ENCODE data around the gene PRICKLE4. TPM values are rescaled to one million over a fixed set of nuclear protein-coding genes. Genes with fewer than 3 reads are reported as not detected.
A peak's percentile ranks its signal among the peaks of the same experiment; 100 is the strongest.

The PRICKLE4 gene
- total RNA-seq, 4 donors from 2014 or later: 5.1 to 11.4 (median 10.8) TPM

- no peak for DNase-seq
- Histone ChIP-seq H3K27ac (no peak overlapping the region), H3K4me3 (no peak overlapping the region), H3K4me1 (peaks cover 7 to 13% (median 9%) of the 10 kb centered on the region in 3 donors), H3K36me3 (peaks cover 4 to 75% (median 15%) of the 10 kb centered on the region in 3 donors), H3K9me3 (no peaks in the 10 kb centered on the region), H3K27me3 (no peaks in the 10 kb centered on the region)
- intact Hi-C loops (cut with DNase I): loop anchor here (10.0 kb wide), 1 partner anchor 170 kb away; no protein-coding TSS in a partner anchor
- TF ChIP-seq CTCF (IDR thresholded peaks at IDR 0.05): no peak
- no peak for TF ChIP-seq POLR2A (IDR thresholded peaks at IDR 0.05)
- WGBS, 2 donors: 82 to 93% methylated on average over 3 of the region's 3 CpGs
These were observed 5.7 kb upstream of the PRICKLE4 start for GRCh38 chr6:41774841-41775240.

GRCh38 chr6:41775293-41775882 lies 5.2 kb upstream of the PRICKLE4 start:
- intact Hi-C loops (cut with DNase I): loop anchor here (10.0 kb wide), 1 partner anchor 171 kb away; no protein-coding TSS in a partner anchor
- peaks cover 4 to 71% (median 15%) of the 10 kb centered on the region in 3 donors for H3K36me3 ChIP-seq
- peaks cover 9 to 13% (median 9%) of the 10 kb centered on the region in 3 donors for H3K4me1 ChIP-seq
- WGBS, 2 donors: 68% methylated on average over 3 of the region's 13 CpGs
- no peak overlapping the region for H3K27ac ChIP-seq
- no peaks in the 10 kb centered on the region for H3K27me3 ChIP-seq
- DNase-seq: no peak
- no peak for TF ChIP-seq CTCF (IDR thresholded peaks at IDR 0.05)
- no peak for TF ChIP-seq POLR2A (IDR thresholded peaks at IDR 0.05)
- H3K4me3 ChIP-seq: no peak overlapping the region
- H3K9me3 ChIP-seq: no peaks in the 10 kb centered on the region

- no peaks in the 10 kb centered on the region for H3K9me3 ChIP-seq
- no peak overlapping the region for H3K4me3 ChIP-seq
- H3K4me1 ChIP-seq: peaks cover 19 to 36% (median 22%) of the 10 kb centered on the region in 3 donors
- 78 to 80% methylated on average over 4 to 5 of the region's 5 CpGs for WGBS, 2 donors
- no peak for TF ChIP-seq CTCF (IDR thresholded peaks at IDR 0.05)
- no peak for TF ChIP-seq POLR2A (IDR thresholded peaks at IDR 0.05)
- DNase-seq: no peak
- intact Hi-C loops (cut with DNase I): loop anchor here (10.0 kb wide), 1 partner anchor 173 kb away; no protein-coding TSS in a partner anchor
- H3K36me3 ChIP-seq: peaks cover 4 to 47% (median 6%) of the 10 kb centered on the region in 3 donors
- no peaks in the 10 kb centered on the region for H3K27me3 ChIP-seq
- peak overlapping the region in 1 of 4 donors; percentile 3 for H3K27ac ChIP-seq
These were observed 2.9 kb upstream of the PRICKLE4 start for GRCh38 chr6:41777551-41778285.

- Histone ChIP-seq H3K9me3 (no peaks in the 10 kb centered on the region), H3K4me3 (peak overlapping the region in 3 of 4 donors; percentile 77 to 91 (median 78)), H3K4me1 (peaks cover 21 to 48% (median 24%) of the 10 kb centered on the region in 3 donors), H3K27me3 (no peaks in the 10 kb centered on the region), H3K36me3 (peaks cover 4 to 36% (median 6%) of the 10 kb centered on the region in 3 donors), H3K27ac (peak overlapping the region in 1 of 4 donors; percentile 60)
- intact Hi-C loops (cut with DNase I): loop anchor here (10.0 kb wide), 1 partner anchor 174 kb away; no protein-coding TSS in a partner anchor
- no peak for DNase-seq
- 50 to 54% methylated on average over 2 to 6 of the region's 6 CpGs for WGBS, 2 donors
- TF ChIP-seq CTCF (IDR thresholded peaks at IDR 0.05): no peak
- TF ChIP-seq POLR2A (IDR thresholded peaks at IDR 0.05): no peak
These were observed 1.7 kb upstream of the PRICKLE4 start for GRCh38 chr6:41778895-41779294.

GRCh38 chr6:41779336-41779735 lies 1.2 kb upstream of the PRICKLE4 start:
- intact Hi-C loops (cut with DNase I): loop anchor here (10.0 kb wide), 1 partner anchor 175 kb away; no protein-coding TSS in a partner anchor
- Histone ChIP-seq H3K27ac (peak overlapping the region; percentile 60 to 94 (median 87)), H3K36me3 (peaks cover 4 to 31% (median 5%) of the 10 kb centered on the region in 3 donors), H3K4me3 (peak overlapping the region; percentile 47 to 91 (median 78)), H3K9me3 (no peaks in the 10 kb centered on the region), H3K27me3 (no peaks in the 10 kb centered on the region), H3K4me1 (peaks cover 26 to 52% (median 28%) of the 10 kb centered on the region in 3 donors)
- TF ChIP-seq CTCF (IDR thresholded peaks at IDR 0.05): peak in 1 of 6 experiments; percentile 9
- no peak for TF ChIP-seq POLR2A (IDR thresholded peaks at IDR 0.05)
- DNase-seq: no peak
- 2 to 5% methylated on average over 6 to 11 of the region's 16 CpGs for WGBS, 2 donors

Measured in esophagus squamous epithelium (tissue), 5 donors.